Heart right ventricle (tissue), 16 donors: Measurements from ENCODE around the gene SH3RF2. TPM values are rescaled to one million over a fixed set of nuclear protein-coding genes. Genes with fewer than 3 reads are reported as not detected.

Source experiments
- ATAC-seq, 8 donors: fragments of 200-7000 bp; cut with Tn5 transposase; one replicate each; pipeline ENCODE4 v1.9.1; 2020; ENCODE audit warnings: mild to moderate bottlenecking in 8 of 8, moderate library complexity in 8 of 8, moderate number of reproducible peaks in 1 of 8
- DNase-seq, 2 donors: peaks; one replicate each; pipeline ENCODE4 v3.0.0-alpha.2; 2020
- H3K27ac ChIP-seq, 10 donors: fragments of 200-600 bp; sonication (generic) in 2 of 10; one replicate each; pipeline versions ENCODE4 v1.5.0 to v1.8.0; 2020 to 2022; ENCODE audit warnings: mild to moderate bottlenecking in 3 of 10
- H3K27me3 ChIP-seq, 7 donors: fragments of 200-600 bp; one replicate each; pipeline ENCODE4 v1.8.0; 2021 to 2022; ENCODE audit warnings: mild to moderate bottlenecking in 2 of 7
- H3K36me3 ChIP-seq, 9 donors: fragments of 200-600 bp; sonication (generic) in 1 of 9; one replicate each; pipeline versions ENCODE4 v1.5.0 to v1.8.0; 2020 to 2022; ENCODE audit warnings: mild to moderate bottlenecking in 2 of 9
- H3K4me1 ChIP-seq, 9 donors: fragments of 200-600 bp; sonication (generic) in 1 of 9; one replicate each; pipeline versions ENCODE4 v1.5.0 to v1.8.0; 2020 to 2022; ENCODE audit warnings: mild to moderate bottlenecking in 4 of 9
- H3K4me3 ChIP-seq, 10 donors: fragments of 200-600 bp; sonication (generic) in 2 of 10; one replicate each; pipeline versions ENCODE4 v1.5.0 to v1.8.0; 2020 to 2022; ENCODE audit warnings: mild to moderate bottlenecking in 7 of 10, moderate library complexity in 2 of 10
- H3K9me3 ChIP-seq, 11 donors: fragments of 200-600 bp in 10 of 11; sonication (generic) in 2 of 11; one replicate each; pipeline versions ENCODE4 v1.5.0 to v1.8.0; 2013 to 2022; ENCODE audit warnings: mild to moderate bottlenecking in 2 of 11, control low read depth in 1 of 11, moderate library complexity in 1 of 11
- CTCF ChIP-seq, 9 donors: fragments of 200-600 bp; sonication (generic) in 2 of 9; IDR thresholded peaks; one replicate each; pipeline versions ENCODE4 v1.5.0 to v1.8.0; 2021 to 2022; ENCODE audit warnings: antibody characterized with exemption in 9 of 9, mild to moderate bottlenecking in 5 of 9, moderate library complexity in 1 of 9
- WGBS, 2 donors: extraction: QIAGEN DNeasy Blood & Tissue Kit; methylation state at CpG; one replicate each; pipeline ENCODE4 v1.1.7; 2013; ENCODE audit warnings: inconsistent platforms in 1 of 2; 5-methylcytosine and 5-hydroxymethylcytosine counted together
- intact Hi-C, 10 donors: fragments of 100-400 bp; cut with DNase I; formaldehyde crosslinking; loops; one replicate each; pipeline versions ENCODE4 v1.11.1 to v1.14.2; 2022
- polyA plus RNA-seq, 2 donors: library from polyadenylated mRNA; stranded (reverse); fragments of 200-250 nt; gene quantifications; one replicate each; pipeline ENCODE4 v1.2.3, GENCODE V29; 2013
- total RNA-seq, 10 donors: library from RNA; stranded (reverse); fragmentation: NEBNext Ultra II Directional in 3 of 10; extraction: Animal tissue kit (Norgen Biotek cat#: 25700) in 3 of 10; gene quantifications; one replicate each; pipeline versions ENCODE4 v1.2.1 to v1.2.4, GENCODE V29; 2021 to 2023
- donor health status: Arrhythmogenic right ventricular cardiomyopathy.
- donor health status: ischemic (EF 13 %, LVEDD 7.1; RV severe dilation, severe dysfunction).
- donor health status: healthy with polysubstance abuse.
- donor health status: DM: no; HTN: yes; CAD: no.
- donor health status: DM: no; HTN: no; CAD: no.
- donor health status: ischemic (EF 25% LVEDD 6.9; RV normal size, moderate dysfunction).
- donor health status: ischemic (EF 25% LVEDD 5.7; RV mildly dilated, moderate dysfunction).
- donor health status: healthy.
- donor health status: DM: yes; HTN: yes; CAD: no.
- donor health status: Ischemic cardiomyopathy.
- donor health status: ischemic (EF 35%, LVEDD 5.7; RV mildly dilated, moderate dysfunction).
- donor health status: nonischemic (EF 11% LVEDD 7.7; RV severe dilation, severe dysfunction).
- donor health status: DM: yes; HTN: yes; CAD: no.
- donor health status: PGD.
- donor health status: ischemic (EF 29% LVEDD 5.4; RV normal size, mild dysfunction).
- donor health status: nonischemic (EF 23%, LVEDD 6.1; RV moderate dilation, normal function).

Gene SH3RF2
- total and polyA plus RNA-seq, 12 donors = 32.9 to 887 (median 219) TPM

- Histone ChIP-seq H3K4me3 (no peak overlapping the region), H3K36me3 (no peaks in the 10 kb centered on the region), H3K9me3 (peaks cover 0 to 11% (median 0%) of the 10 kb centered on the region in 11 donors), H3K27ac (no peak overlapping the region), H3K4me1 (peaks cover 3 to 19% (median 8%) of the 10 kb centered on the region in 9 donors), H3K27me3 (no peaks in the 10 kb centered on the region)
- 96 to 100% methylated on average over 1 of the region's 1 CpG for WGBS, 2 donors
- TF ChIP-seq CTCF (IDR thresholded peaks at IDR 0.05) = no peak
- intact Hi-C loops = loop anchor here in 1 of 10 donors (10.0 kb wide), 1 partner anchor 73 kb away; no protein-coding TSS in a partner anchor
- DNase-seq (no peak), ATAC-seq (no peak)
Observed at GRCh38 chr5:145971701-145972100, 35.3 kb downstream of the SH3RF2 start.

GRCh38 chr5:145975001-145975360 is 38.6 kb downstream of the SH3RF2 start:
- H3K4me1 ChIP-seq = peaks cover 9 to 43% (median 25%) of the 10 kb centered on the region in 9 donors
- DNase-seq (peak in 1 of 2 donors; percentile 12), ATAC-seq (peak in 4 of 8 donors; percentile 28 to 91 (median 63))
- peak overlapping the region in 4 of 10 donors; percentile 16 to 49 (median 28) for H3K27ac ChIP-seq
- TF ChIP-seq CTCF (IDR thresholded peaks at IDR 0.05) = no peak
- peaks cover 0 to 11% (median 0%) of the 10 kb centered on the region in 11 donors for H3K9me3 ChIP-seq
- no peaks in the 10 kb centered on the region for H3K36me3 ChIP-seq
- intact Hi-C loops = loop anchor here in 2 of 10 donors (2.0 to 10.0 kb wide), 3 partner anchors 24 to 70 kb away; partner anchors contain the start of gene SH3RF2 (in 1 of the 2)
- WGBS, 2 donors = 40 to 44% methylated on average over 3 of the region's 3 CpGs
- no peaks in the 10 kb centered on the region for H3K27me3 ChIP-seq
- H3K4me3 ChIP-seq = no peak overlapping the region

GRCh38 chr5:145975361-145976066 is 39.1 kb downstream of the SH3RF2 start:
- DNase-seq = no peak
- Histone ChIP-seq H3K27me3 (no peaks in the 10 kb centered on the region), H3K27ac (peak overlapping the region in 3 of 10 donors; percentile 16 to 49 (median 25)), H3K36me3 (no peaks in the 10 kb centered on the region), H3K9me3 (peaks cover 0 to 11% (median 0%) of the 10 kb centered on the region in 11 donors), H3K4me1 (peaks cover 9 to 47% (median 25%) of the 10 kb centered on the region in 9 donors), H3K4me3 (no peak overlapping the region)
- 38 to 45% methylated on average over 3 of the region's 3 CpGs for WGBS, 2 donors
- ATAC-seq = peak in 1 of 8 donors; percentile 22
- intact Hi-C loops = loop anchor here in 2 of 10 donors (2.0 to 10.0 kb wide), 3 partner anchors 25 to 69 kb away; partner anchors contain the start of gene SH3RF2 (in 1 of the 2)
- no peak for TF ChIP-seq CTCF (IDR thresholded peaks at IDR 0.05)

DNA sequence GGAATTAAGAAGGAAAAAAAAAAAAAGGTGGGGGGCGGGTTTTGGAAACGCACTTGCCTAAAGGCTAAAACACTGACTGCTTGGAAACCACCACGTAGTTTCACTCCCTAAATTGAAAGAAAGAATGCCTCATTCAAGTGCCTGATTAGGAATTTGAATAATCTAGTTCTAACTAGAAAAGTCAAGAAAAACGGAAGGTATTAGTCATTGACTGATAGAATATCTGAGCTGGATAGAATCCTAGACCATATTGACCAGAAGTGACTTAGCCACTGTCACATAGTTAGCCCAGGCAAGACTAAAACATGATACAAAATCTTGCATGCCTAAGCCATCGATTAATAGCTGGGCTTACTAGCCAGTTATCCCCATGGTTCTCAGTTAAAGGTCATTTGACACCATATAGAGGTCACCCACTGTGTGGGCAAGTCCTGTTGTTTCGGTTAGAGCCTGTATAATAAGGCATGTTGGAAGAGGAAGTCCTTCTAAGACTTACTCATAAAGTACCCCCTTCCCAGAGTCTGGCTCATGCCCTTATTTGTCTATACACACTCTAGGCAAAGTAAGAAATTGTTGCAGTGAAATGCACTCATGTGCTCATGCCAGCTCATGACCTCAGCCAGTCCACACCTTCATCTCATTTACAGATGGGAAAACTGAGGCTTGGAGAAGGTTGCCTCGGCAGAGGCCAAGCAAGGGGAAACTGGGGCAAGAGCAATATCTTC is 40.2 kb downstream of the SH3RF2 start:
- Histone ChIP-seq H3K9me3 (peaks cover 0 to 11% (median 0%) of the 10 kb centered on the region in 11 donors), H3K4me3 (no peak overlapping the region), H3K4me1 (peaks cover 9 to 47% (median 26%) of the 10 kb centered on the region in 9 donors), H3K36me3 (no peaks in the 10 kb centered on the region), H3K27ac (no peak overlapping the region), H3K27me3 (no peaks in the 10 kb centered on the region)
- TF ChIP-seq CTCF (IDR thresholded peaks at IDR 0.05) = no peak
- 73 to 84% methylated on average over 7 of the region's 7 CpGs for WGBS, 2 donors
- ATAC-seq = no peak
- intact Hi-C loops = loop anchor here in 1 of 10 donors (5.0 to 10.0 kb wide), 2 partner anchors 39 to 68 kb away; partner anchors contain the start of gene SH3RF2
- DNase-seq = no peak
